BLaER1 treated with 17β-estradiol and CSF1 and Interleukin-3, amounts not matched to agents 10 nM and 100 nM (cell line): ENCODE measurements around the gene ZDHHC11.
"Not testable (repeated sequence)": the region's sequence is repeated elsewhere in the genome, so short reads cannot be mapped to it uniquely, and the experiment has no call there.

ENCODE experiments used
- H3K27ac ChIP-seq, 11 experiments: shearing (Covaris generic); formaldehyde crosslinking; 2 replicates each; pipeline ENCODE4 v1.8.1; 2022
- H3K27me3 ChIP-seq, 11 experiments: shearing (Covaris generic); formaldehyde crosslinking; 2 replicates each; pipeline ENCODE4 v1.8.1; 2022
- H3K36me3 ChIP-seq, 11 experiments: shearing (Covaris generic); formaldehyde crosslinking; 2 replicates each; pipeline ENCODE4 v1.8.1; 2022
- H3K4me1 ChIP-seq, 10 experiments: shearing (Covaris generic); formaldehyde crosslinking; 2 replicates each; pipeline ENCODE4 v1.8.1; 2022
- H3K4me2 ChIP-seq, 11 experiments: shearing (Covaris generic); formaldehyde crosslinking; 2 replicates each; pipeline ENCODE4 v1.8.1; 2022
- H3K4me3 ChIP-seq, 10 experiments: shearing (Covaris generic); formaldehyde crosslinking; 2 replicates each; pipeline ENCODE4 v1.8.1; 2022
- H3K9ac ChIP-seq, 11 experiments: shearing (Covaris generic); formaldehyde crosslinking; 2 replicates each; pipeline ENCODE4 v1.8.1; 2022
- H3K9me3 ChIP-seq, 11 experiments: shearing (Covaris generic); formaldehyde crosslinking; replicated peaks in 1 of 11; 2 replicates each; pipeline ENCODE4 v1.8.1; 2022
- H4K20me1 ChIP-seq, 11 experiments: shearing (Covaris generic); formaldehyde crosslinking; 2 replicates each; pipeline ENCODE4 v1.8.1; 2022
- Cebpa-rat ChIP-seq, 11 experiments: shearing (Covaris generic); IDR thresholded peaks; 2 replicates each; pipeline ENCODE4 v1.8.1; 2022

The ZDHHC11 gene

DNA sequence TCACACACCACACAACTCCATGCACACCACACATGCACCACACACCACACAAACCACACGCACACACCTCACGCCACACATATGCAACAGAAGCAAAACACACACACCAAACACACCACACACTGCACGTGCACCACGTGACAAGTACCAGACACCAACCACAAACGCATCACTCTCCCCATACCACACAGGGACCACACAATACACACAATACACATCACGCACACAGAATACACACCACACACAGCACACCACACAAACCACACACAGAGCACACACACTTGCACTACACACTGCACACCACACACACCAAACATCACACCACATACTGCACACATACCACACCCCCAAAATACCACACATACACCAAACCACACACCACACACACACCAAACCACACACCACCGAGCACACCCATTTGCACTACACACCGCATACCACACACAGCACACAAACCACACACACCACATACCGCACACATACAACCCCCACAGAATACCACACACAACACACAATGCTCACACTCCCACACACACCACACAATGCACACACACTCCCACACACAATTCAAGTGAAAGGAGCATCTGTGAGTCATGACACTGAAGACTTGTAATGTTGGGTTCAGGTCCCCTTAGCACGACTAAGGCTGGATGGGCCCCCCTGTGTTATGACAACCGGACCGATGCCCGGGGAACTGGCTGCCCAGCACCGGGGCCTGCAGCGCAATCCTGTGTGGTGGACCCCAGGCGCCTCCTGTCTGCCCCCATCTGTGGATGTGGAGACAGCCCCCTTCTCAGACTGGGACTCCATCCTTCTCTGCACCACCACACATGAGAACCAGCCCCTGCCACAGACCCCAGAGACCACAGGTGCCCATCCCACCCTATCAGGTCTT, 6.0 kb upstream of the ZDHHC11 start:
- H4K20me1 ChIP-seq, result peaks cover 6 to 82% (median 56%) of the 10 kb centered on the region in 11 experiments; a peak in 21 of 22 replicates
- H3K27ac ChIP-seq, result no peak overlapping the region
- no peak overlapping the region for H3K9ac ChIP-seq
- no peak overlapping the region for H3K4me3 ChIP-seq
- H3K27me3 ChIP-seq, result no peaks in the 10 kb centered on the region
- no peak for TF ChIP-seq Cebpa-rat (IDR thresholded peaks at IDR 0.05)
- H3K36me3 ChIP-seq, result peaks cover 0 to 29% (median 3%) of the 10 kb centered on the region in 11 experiments; a peak in 4 of 22 replicates
- peaks cover 4 to 22% (median 8%) of the 10 kb centered on the region in 10 experiments for H3K4me1 ChIP-seq
- no peaks in the 10 kb centered on the region for H3K9me3 ChIP-seq
- H3K4me2 ChIP-seq, result peak overlapping the region in 4 of 11 experiments; percentile 21 to 48 (median 38); a peak in 6 of 22 replicates

DNA sequence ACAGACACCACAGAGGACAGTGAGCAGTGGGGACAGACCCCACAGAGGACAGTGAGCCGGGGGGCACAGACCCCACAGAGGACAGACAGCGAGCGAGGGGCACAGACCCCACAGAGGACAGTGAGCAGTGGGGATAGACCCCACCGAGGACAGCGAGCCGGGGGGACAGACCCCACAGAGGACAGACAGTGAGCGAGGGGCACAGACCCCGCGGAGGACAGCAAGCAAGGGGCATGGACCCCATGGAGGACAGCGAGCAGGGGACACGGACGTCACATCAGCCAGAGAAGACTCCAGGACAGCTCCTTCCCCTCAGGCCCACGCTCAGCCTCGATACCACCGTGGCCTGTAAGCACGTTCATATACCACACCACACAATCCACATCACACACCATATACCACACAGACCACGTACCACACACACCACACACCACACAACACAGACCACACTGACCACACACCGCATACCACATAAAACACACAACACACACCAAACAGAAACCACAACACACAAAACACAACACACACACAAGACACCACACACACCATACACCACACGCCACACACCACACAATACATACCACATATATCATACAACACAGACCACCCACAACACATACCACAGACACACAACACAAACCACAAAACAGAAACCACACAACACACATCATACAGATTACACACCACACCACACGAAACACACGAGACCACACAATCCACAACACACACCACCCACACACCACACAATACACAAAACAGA, 5.2 kb upstream of the ZDHHC11 start:
- no peak for TF ChIP-seq Cebpa-rat (IDR thresholded peaks at IDR 0.05)
- Histone ChIP-seq H3K27ac (no peak overlapping the region), H3K4me1 (peaks cover 0 to 13% (median 0%) of the 10 kb centered on the region in 10 experiments; a peak in 7 of 20 replicates), H3K9me3 (no peaks in the 10 kb centered on the region), H3K4me2 (no peak overlapping the region), H3K9ac (no peak overlapping the region), H3K4me3 (no peak overlapping the region), H3K27me3 (no peaks in the 10 kb centered on the region), H4K20me1 (peaks cover 0 to 75% (median 48%) of the 10 kb centered on the region in 11 experiments; a peak in 19 of 22 replicates), H3K36me3 (peaks cover 0 to 22% (median 3%) of the 10 kb centered on the region in 11 experiments; a peak in 4 of 22 replicates)

DNA sequence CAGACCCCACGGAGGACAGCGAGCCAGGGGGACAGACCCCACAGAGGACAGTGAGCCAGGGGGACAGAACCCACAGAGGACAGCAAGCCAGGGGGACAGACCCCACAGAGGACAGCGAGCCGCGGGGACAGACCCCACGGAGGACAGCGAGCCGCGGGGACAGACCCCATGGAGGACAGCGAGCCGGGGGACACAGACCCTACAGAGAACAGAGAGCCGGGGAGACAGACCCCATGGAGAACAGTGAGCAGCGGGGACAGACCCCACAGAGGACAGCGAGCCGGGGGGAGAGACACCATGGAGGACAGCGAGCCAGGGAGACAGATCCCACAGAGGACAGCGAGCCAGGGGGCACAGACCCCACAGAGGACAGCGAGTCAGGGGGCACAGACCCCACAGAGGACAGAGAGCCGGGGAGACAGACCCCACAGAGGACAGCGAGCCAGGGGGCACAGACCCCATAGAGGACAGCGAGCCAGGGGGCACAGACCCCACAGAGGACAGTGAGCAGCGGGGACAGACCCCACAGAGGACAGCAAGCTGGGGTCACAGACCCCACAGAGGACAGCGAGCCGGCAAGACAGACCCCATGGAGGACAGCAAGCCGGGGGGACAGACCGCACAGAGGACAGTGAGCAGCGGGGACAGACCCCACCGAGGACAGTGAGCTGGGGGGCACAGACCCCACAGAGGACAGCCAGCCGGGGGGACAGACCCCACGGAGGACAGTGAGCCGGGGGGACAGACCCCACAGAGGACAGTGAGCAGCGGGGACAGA, 4.4 kb upstream of the ZDHHC11 start:
- Histone ChIP-seq H3K4me2 (no peak overlapping the region), H3K4me1 (peaks cover 0 to 11% (median 0%) of the 10 kb centered on the region in 10 experiments; a peak in 6 of 20 replicates), H4K20me1 (peaks cover 0 to 75% (median 43%) of the 10 kb centered on the region in 11 experiments; a peak in 14 of 22 replicates), H3K27me3 (no peaks in the 10 kb centered on the region), H3K36me3 (peaks cover 0 to 16% (median 0%) of the 10 kb centered on the region in 11 experiments; a peak in 4 of 22 replicates), H3K4me3 (no peak overlapping the region), H3K27ac (no peak overlapping the region), H3K9ac (no peak overlapping the region), H3K9me3 (no peaks in the 10 kb centered on the region)
- no peak for TF ChIP-seq Cebpa-rat (IDR thresholded peaks at IDR 0.05)

DNA sequence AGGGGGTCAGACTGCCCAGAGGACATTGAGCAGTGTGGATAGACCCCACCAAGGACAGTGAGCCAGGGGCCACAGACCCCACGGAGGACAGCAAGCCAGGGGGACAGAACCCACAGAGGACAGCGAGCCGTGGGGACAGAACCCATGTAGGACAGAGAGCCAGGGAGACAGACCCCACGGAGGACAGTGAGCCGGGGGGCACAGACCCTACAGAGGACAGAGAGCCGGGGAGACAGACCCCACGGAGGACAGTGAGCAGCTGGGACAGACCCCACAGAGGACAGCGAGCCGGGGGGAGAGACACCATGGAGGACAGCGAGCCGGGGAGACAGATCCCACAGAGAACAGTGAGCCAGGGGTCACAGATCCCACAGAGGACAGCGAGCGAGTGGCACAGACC, 3.4 kb upstream of the ZDHHC11 start:
- Histone ChIP-seq H3K36me3 (0 out of 22 replicates have a peak, but pooled peaks cover 0 to 6% (median 0%) of the 10 kb centered on the region in 11 experiments), H3K4me2 (no peak overlapping the region), H3K9me3 (no peaks in the 10 kb centered on the region), H3K4me3 (no peak overlapping the region), H3K4me1 (peaks cover 0 to 11% (median 0%) of the 10 kb centered on the region in 10 experiments; a peak in 6 of 20 replicates), H3K9ac (no peak overlapping the region), H4K20me1 (peaks cover 0 to 66% (median 38%) of the 10 kb centered on the region in 11 experiments; a peak in 14 of 22 replicates), H3K27ac (no peak overlapping the region), H3K27me3 (no peaks in the 10 kb centered on the region)
- no peak for TF ChIP-seq Cebpa-rat (IDR thresholded peaks at IDR 0.05)

DNA sequence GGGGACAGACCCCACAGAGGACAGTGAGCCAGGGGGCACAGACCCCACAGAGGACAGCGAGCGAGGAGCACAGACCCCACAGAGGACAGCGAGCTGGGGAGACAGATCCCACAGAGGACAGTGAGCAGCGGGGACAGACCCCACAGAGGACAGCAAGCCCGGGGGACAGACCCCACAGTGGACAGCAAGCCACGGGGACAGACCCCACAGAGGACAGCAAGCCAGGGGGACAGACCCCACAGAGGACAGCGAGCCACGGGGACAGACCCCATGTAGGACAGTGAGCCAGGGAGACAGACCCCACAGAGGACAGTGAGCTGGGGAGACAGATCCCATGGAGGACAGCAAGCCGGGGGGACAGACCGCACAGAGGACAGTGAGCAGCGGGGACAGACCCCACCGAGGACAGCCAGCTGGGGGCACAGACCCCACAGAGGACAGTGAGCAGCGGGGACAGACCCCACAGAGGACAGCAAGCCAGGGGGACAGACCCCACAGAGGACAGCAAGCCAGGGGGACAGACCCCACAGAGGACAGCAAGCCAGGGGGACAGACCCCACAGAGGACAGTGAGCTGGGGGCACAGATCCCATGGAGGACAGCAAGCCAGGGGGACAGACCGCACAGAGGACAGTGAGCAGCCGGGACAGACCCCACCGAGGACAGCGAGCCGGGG, 2.8 kb upstream of the ZDHHC11 start:
- not testable (repeated sequence) for H3K9me3 ChIP-seq, H3K4me3 ChIP-seq, H3K36me3 ChIP-seq, H3K9ac ChIP-seq, H3K27me3 ChIP-seq, H3K4me2 ChIP-seq, H3K27ac ChIP-seq
- Histone ChIP-seq H3K4me1 (peaks cover 0 to 11% (median 0%) of the 10 kb centered on the region in 10 experiments; a peak in 6 of 20 replicates), H4K20me1 (peaks cover 0 to 59% (median 31%) of the 10 kb centered on the region in 11 experiments; a peak in 14 of 22 replicates)

DNA sequence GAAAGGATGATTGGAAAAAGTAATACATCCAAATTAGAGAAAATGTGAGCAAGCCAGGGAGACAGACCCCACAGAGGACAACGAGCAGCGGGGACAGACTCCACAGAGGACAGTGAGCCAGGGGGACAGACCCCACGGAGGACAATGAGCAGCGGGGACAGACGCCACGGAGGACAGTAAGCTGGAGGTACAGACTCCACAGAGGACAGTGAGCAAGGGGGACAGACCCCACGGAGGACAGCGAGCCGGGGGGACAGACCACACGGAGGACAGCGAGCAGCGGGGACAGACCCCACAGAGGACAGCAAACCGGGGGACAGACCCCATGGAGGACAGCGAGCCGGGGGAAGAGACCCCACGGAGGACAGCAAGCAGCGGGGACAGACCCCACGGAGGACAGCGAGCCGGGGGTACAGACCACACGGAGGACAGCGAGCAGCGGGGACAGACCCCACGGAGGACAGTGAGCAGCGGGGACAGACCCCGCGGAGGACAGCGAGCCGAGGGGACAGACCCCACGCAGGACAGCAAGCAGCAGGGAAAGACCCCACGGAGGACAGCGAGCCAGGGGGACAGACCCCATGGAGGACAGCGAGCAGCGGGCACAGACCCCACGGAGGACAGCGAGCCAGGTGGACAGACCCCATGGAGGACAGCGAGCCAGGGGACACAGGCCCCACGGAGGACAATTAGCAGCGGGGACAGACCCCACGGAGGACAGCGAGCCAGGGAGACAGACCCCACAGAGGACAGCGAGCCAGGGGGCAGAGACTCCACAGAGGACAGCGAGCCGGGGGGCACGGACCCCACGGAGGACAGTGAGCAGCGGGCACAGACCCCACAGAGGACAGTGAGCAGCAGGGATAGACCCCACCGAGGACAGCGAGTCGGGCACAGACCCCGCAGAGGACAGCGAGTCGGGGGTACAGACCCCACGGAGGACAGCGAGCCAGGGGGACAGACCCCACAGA, 1.9 kb upstream of the ZDHHC11 start:
- Histone ChIP-seq H3K27me3 (no peaks in the 10 kb centered on the region), H3K4me2 (no peak overlapping the region), H3K36me3 (no peaks in the 10 kb centered on the region), H3K27ac (no peak overlapping the region), H4K20me1 (peaks cover 0 to 51% (median 23%) of the 10 kb centered on the region in 11 experiments; a peak in 11 of 22 replicates), H3K4me1 (peaks cover 0 to 11% (median 0%) of the 10 kb centered on the region in 10 experiments; a peak in 6 of 20 replicates), H3K4me3 (no peak overlapping the region), H3K9ac (no peak overlapping the region), H3K9me3 (no peaks in the 10 kb centered on the region)
- TF ChIP-seq Cebpa-rat (IDR thresholded peaks at IDR 0.05), result no peak

DNA sequence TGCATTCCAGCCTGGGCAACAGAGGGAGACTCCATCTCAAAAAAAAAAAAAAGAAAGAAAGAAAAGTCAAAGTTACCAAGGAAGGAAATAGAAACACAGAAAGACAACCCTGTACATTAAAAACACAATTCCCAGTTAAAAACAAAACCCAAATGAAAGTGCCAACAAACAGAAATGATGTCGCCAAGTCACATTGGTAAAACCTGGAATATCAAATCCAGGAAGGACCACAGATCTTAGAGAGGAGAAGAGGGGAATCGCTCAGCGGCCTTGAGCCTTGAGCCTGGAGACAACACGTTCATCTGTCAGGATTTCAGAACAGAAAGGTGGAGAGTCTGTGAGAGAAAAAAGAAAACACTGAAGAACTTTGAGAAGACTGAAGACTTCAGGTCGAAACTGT, 1.2 kb upstream of the ZDHHC11 start:
- no peak for TF ChIP-seq Cebpa-rat (IDR thresholded peaks at IDR 0.05)
- H3K4me3 ChIP-seq, result no peak overlapping the region

More for the DNA sequence above, 1.2 kb upstream of the ZDHHC11 start:
- Histone ChIP-seq H3K9ac (no peak overlapping the region), H3K9me3 (no peaks in the 10 kb centered on the region), H3K4me2 (no peak overlapping the region), H3K4me1 (peaks cover 0 to 5% (median 0%) of the 10 kb centered on the region in 10 experiments; a peak in 6 of 20 replicates), H3K36me3 (no peaks in the 10 kb centered on the region), H3K27ac (no peak overlapping the region), H4K20me1 (peaks cover 0 to 44% (median 16%) of the 10 kb centered on the region in 11 experiments; a peak in 10 of 22 replicates), H3K27me3 (no peaks in the 10 kb centered on the region)
